Measurements from ENCODE around the gene AP1B1.

AP1B1 gene

GRCh38 chr22:29325356-29325755 is 63.0 kb downstream of the AP1B1 start:
- no peak for TF ChIP-seq CTCF (IDR thresholded peaks at IDR 0.05; ENCODE audit: low read depth, low read length)
- no peak overlapping the region for H3K4me3 ChIP-seq (replicated peaks in 1 of 2; ENCODE audit: low read depth in 2 of 2, low read length in 2 of 2)
- DNase-seq (ENCODE audit: low read depth in 2 of 2), result no peak

GRCh38 chr22:29323641-29324040 is 64.7 kb downstream of the AP1B1 start:
- DNase-seq (ENCODE audit: low read depth in 2 of 2), result no peak
- no peak overlapping the region for H3K4me3 ChIP-seq (replicated peaks in 1 of 2; ENCODE audit: low read depth in 2 of 2, low read length in 2 of 2)
- TF ChIP-seq CTCF (IDR thresholded peaks at IDR 0.05; ENCODE audit: low read depth, low read length), result no peak

GRCh38 chr22:29320546-29320945 is 67.8 kb downstream of the AP1B1 start:
- peak; percentile 20 for TF ChIP-seq CTCF (IDR thresholded peaks at IDR 0.05; ENCODE audit: low read depth, low read length)
- no peak for DNase-seq (ENCODE audit: low read depth in 2 of 2)
- no peak overlapping the region for H3K4me3 ChIP-seq (replicated peaks in 1 of 2; ENCODE audit: low read depth in 2 of 2, low read length in 2 of 2)

GRCh38 chr22:29319072-29319471 is 69.3 kb downstream of the AP1B1 start:
- DNase-seq (ENCODE audit: low read depth in 2 of 2), result no peak
- no peak overlapping the region for H3K4me3 ChIP-seq (replicated peaks in 1 of 2; ENCODE audit: low read depth in 2 of 2, low read length in 2 of 2)
- TF ChIP-seq CTCF (IDR thresholded peaks at IDR 0.05; ENCODE audit: low read depth, low read length), result no peak

- no peak overlapping the region for H3K4me3 ChIP-seq (replicated peaks in 1 of 2; ENCODE audit: low read depth in 2 of 2, low read length in 2 of 2)
- TF ChIP-seq CTCF (IDR thresholded peaks at IDR 0.05; ENCODE audit: low read depth, low read length), result no peak
- DNase-seq (ENCODE audit: low read depth in 2 of 2), result no peak
Measured at GRCh38 chr22:29317827-29318454, 70.4 kb downstream of the AP1B1 start.

- no peak for TF ChIP-seq CTCF (IDR thresholded peaks at IDR 0.05; ENCODE audit: low read depth, low read length)
- no peak overlapping the region for H3K4me3 ChIP-seq (replicated peaks in 1 of 2; ENCODE audit: low read depth in 2 of 2, low read length in 2 of 2)
- DNase-seq (ENCODE audit: low read depth in 2 of 2), result no peak
Measured at GRCh38 chr22:29316141-29316828, 72.1 kb downstream of the AP1B1 start.
